Measurements from ENCODE around the gene MAPK8. TPM values are rescaled to one million over a fixed set of nuclear protein-coding genes. Genes with fewer than 3 reads are reported as not detected.

Gene MAPK8
- total and polyA plus RNA-seq, 12 donors, result 7.4 to 41.9 (median 30.0) TPM

DNA sequence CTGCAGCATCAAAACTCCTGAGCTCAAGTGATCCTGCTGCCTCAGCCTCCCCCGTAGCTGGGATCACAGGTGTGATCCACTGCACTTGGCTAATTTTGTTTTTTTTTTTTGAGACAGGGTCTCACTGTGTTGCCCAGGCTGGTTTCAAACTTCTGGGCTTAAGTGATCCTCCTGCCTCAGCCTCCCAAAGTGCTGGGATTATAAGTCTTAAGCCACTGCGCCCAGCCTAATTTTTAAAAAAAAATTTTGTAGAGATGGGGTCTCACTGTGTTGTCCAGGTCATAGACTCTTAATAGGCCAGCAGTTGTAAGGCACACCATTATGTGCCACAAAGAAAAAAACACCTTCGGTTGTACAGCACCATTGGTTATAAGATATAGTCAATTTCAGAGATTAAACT is 122.4 kb downstream of the MAPK8 start:
- DNase-seq, result no peak
- WGBS, 2 donors, result 96 to 98% methylated on average over 3 of the region's 3 CpGs
- no peaks in the 10 kb centered on the region for H3K9me3 ChIP-seq
- TF ChIP-seq, protein P1, sequence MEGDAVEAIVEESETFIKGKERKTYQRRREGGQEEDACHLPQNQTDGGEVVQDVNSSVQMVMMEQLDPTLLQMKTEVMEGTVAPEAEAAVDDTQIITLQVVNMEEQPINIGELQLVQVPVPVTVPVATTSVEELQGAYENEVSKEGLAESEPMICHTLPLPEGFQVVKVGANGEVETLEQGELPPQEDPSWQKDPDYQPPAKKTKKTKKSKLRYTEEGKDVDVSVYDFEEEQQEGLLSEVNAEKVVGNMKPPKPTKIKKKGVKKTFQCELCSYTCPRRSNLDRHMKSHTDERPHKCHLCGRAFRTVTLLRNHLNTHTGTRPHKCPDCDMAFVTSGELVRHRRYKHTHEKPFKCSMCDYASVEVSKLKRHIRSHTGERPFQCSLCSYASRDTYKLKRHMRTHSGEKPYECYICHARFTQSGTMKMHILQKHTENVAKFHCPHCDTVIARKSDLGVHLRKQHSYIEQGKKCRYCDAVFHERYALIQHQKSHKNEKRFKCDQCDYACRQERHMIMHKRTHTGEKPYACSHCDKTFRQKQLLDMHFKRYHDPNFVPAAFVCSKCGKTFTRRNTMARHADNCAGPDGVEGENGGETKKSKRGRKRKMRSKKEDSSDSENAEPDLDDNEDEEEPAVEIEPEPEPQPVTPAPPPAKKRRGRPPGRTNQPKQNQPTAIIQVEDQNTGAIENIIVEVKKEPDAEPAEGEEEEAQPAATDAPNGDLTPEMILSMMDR (IDR thresholded peaks at IDR 0.05), result no peak
- intact Hi-C loops (cut with DNase I), result no loop called here
- no peaks in the 10 kb centered on the region for H3K27me3 ChIP-seq
- no peak overlapping the region for H3K27ac ChIP-seq
- no peak for ATAC-seq
- H3K36me3 ChIP-seq, result peaks cover 0 to 86% (median 0%) of the 10 kb centered on the region in 9 donors
- H3K4me1 ChIP-seq, result peaks cover 0 to 5% (median 0%) of the 10 kb centered on the region in 9 donors
- H3K4me3 ChIP-seq, result no peak overlapping the region

DNA sequence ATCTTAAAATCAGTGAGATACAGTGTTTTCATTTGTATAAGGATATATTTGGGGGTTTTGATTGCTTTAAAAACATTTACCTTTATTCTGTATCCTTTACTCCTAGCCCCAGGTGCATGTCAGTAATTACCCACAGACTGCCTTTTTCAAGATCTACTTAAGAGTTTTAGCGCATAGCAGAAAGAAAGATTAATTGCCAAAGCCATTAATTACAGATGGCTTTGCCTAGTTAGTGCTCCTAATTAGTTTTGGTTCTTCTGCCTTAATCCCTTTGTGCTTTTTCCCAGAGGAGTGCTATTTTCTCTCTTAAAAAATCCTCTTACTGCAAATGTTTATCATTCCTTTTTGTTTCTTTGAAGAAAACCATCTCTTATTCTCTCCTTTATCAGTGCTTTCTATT is 122.8 kb downstream of the MAPK8 start:
- DNase-seq (no peak), ATAC-seq (no peak)
- Histone ChIP-seq H3K27me3 (no peaks in the 10 kb centered on the region), H3K9me3 (no peaks in the 10 kb centered on the region), H3K4me3 (no peak overlapping the region), H3K36me3 (peaks cover 0 to 88% (median 0%) of the 10 kb centered on the region in 9 donors), H3K27ac (no peak overlapping the region), H3K4me1 (peaks cover 0 to 5% (median 0%) of the 10 kb centered on the region in 9 donors)
- WGBS, 2 donors, result 97 to 98% methylated on average over 1 of the region's 1 CpG
- intact Hi-C loops (cut with DNase I), result no loop called here
- TF ChIP-seq, protein P1 (IDR thresholded peaks at IDR 0.05), result no peak

GRCh38 chr10:48430402-48430993 is 124.0 kb downstream of the MAPK8 start:
- TF ChIP-seq, protein P1 (IDR thresholded peaks at IDR 0.05), result no peak
- H3K4me1 ChIP-seq, result peaks cover 0 to 5% (median 0%) of the 10 kb centered on the region in 9 donors
- 86 to 92% methylated on average over 4 of the region's 4 CpGs for WGBS, 2 donors
- H3K4me3 ChIP-seq, result no peak overlapping the region
- ATAC-seq (no peak), DNase-seq (no peak)
- H3K36me3 ChIP-seq, result peaks cover 0 to 94% (median 2%) of the 10 kb centered on the region in 9 donors
- H3K9me3 ChIP-seq, result no peaks in the 10 kb centered on the region
- no peak overlapping the region for H3K27ac ChIP-seq
- no peaks in the 10 kb centered on the region for H3K27me3 ChIP-seq
- intact Hi-C loops (cut with DNase I), result no loop called here

- no peak for ATAC-seq
- intact Hi-C loops (cut with DNase I), result no loop called here
- Histone ChIP-seq H3K4me3 (no peak overlapping the region), H3K4me1 (peaks cover 0 to 5% (median 0%) of the 10 kb centered on the region in 9 donors), H3K27me3 (no peaks in the 10 kb centered on the region), H3K36me3 (peaks cover 0 to 97% (median 7%) of the 10 kb centered on the region in 9 donors), H3K27ac (no peak overlapping the region), H3K9me3 (no peaks in the 10 kb centered on the region)
- DNase-seq, result no peak
- TF ChIP-seq, protein P1 (IDR thresholded peaks at IDR 0.05), result no peak
Measured at GRCh38 chr10:48431871-48432270, 125.4 kb downstream of the MAPK8 start.
